ENCODE data around the gene SFTPB. TPM values are rescaled to one million over a fixed set of nuclear protein-coding genes. Genes with fewer than 3 reads are reported as not detected.
A peak's percentile ranks its signal among the peaks of the same experiment; 100 is the strongest.

The SFTPB gene
- total RNA-seq, 4 donors from 2014 or later = 24.8 to 323 (median 116) TPM

GRCh38 chr2:85678377-85678776 is 10.4 kb upstream of the SFTPB start:
- intact Hi-C loops (cut with DNase I) = no loop called here
- DNase-seq = no peak
- 67 to 89% methylated on average over 3 of the region's 3 CpGs for WGBS, 2 donors
- no peak for TF ChIP-seq POLR2A (IDR thresholded peaks at IDR 0.05)
- no peak for TF ChIP-seq CTCF (IDR thresholded peaks at IDR 0.05)
- no peaks in the 10 kb centered on the region for H3K27me3 ChIP-seq
- H3K9me3 ChIP-seq = no peaks in the 10 kb centered on the region
- H3K4me3 ChIP-seq (replicated peaks in 1 of 3) = no peak overlapping the region
- peaks cover 18 to 56% of the 10 kb centered on the region in 2 donors for H3K4me1 ChIP-seq
- peak overlapping the region; percentile 71 to 94 (median 93) for H3K27ac ChIP-seq
- H3K36me3 ChIP-seq = no peaks in the 10 kb centered on the region

- Histone ChIP-seq H3K4me1 (peaks cover 23 to 64% of the 10 kb centered on the region in 2 donors), H3K27ac (no peak overlapping the region)
- WGBS, 2 donors = 84 to 92% methylated on average over 6 of the region's 6 CpGs
Measured at GRCh38 chr2:85675866-85676548, 8.0 kb upstream of the SFTPB start.

GRCh38 chr2:85675427-85675826 is 7.4 kb upstream of the SFTPB start:
- Histone ChIP-seq H3K27ac (no peak overlapping the region), H3K36me3 (no peaks in the 10 kb centered on the region), H3K4me3 (replicated peaks in 1 of 3) (no peak overlapping the region), H3K4me1 (peaks cover 20 to 58% of the 10 kb centered on the region in 2 donors), H3K27me3 (no peaks in the 10 kb centered on the region), H3K9me3 (no peaks in the 10 kb centered on the region)
- intact Hi-C loops (cut with DNase I) = no loop called here
- 94% methylated on average over 6 of the region's 6 CpGs for WGBS, 2 donors
- DNase-seq = no peak
- TF ChIP-seq POLR2A (IDR thresholded peaks at IDR 0.05) = no peak
- TF ChIP-seq CTCF (IDR thresholded peaks at IDR 0.05) = no peak

More at GRCh38 chr2:85675866-85676548, 8.0 kb upstream of the SFTPB start:
- no peak for TF ChIP-seq POLR2A (IDR thresholded peaks at IDR 0.05)
- TF ChIP-seq CTCF (IDR thresholded peaks at IDR 0.05) = no peak
- Histone ChIP-seq H3K4me3 (replicated peaks in 1 of 3) (no peak overlapping the region), H3K27me3 (no peaks in the 10 kb centered on the region), H3K36me3 (no peaks in the 10 kb centered on the region), H3K9me3 (no peaks in the 10 kb centered on the region)
- no peak for DNase-seq
- intact Hi-C loops (cut with DNase I) = no loop called here

GRCh38 chr2:85674417-85674816 is 6.4 kb upstream of the SFTPB start:
- Histone ChIP-seq H3K9me3 (no peaks in the 10 kb centered on the region), H3K27me3 (no peaks in the 10 kb centered on the region), H3K36me3 (no peaks in the 10 kb centered on the region), H3K4me3 (replicated peaks in 1 of 3) (no peak overlapping the region), H3K4me1 (peaks cover 20 to 48% of the 10 kb centered on the region in 2 donors), H3K27ac (no peak overlapping the region)
- no peak for DNase-seq
- WGBS, 2 donors = 95 to 97% methylated on average over 2 of the region's 2 CpGs
- intact Hi-C loops (cut with DNase I) = no loop called here
- TF ChIP-seq CTCF (IDR thresholded peaks at IDR 0.05) (no peak), POLR2A (IDR thresholded peaks at IDR 0.05) (no peak)

GRCh38 chr2:85673716-85674375 is 5.8 kb upstream of the SFTPB start:
- H3K9me3 ChIP-seq = no peaks in the 10 kb centered on the region
- DNase-seq = no peak
- peaks cover 18 to 43% of the 10 kb centered on the region in 2 donors for H3K4me1 ChIP-seq
- no peak overlapping the region for H3K4me3 ChIP-seq (replicated peaks in 1 of 3)
- no peaks in the 10 kb centered on the region for H3K27me3 ChIP-seq
- H3K36me3 ChIP-seq = no peaks in the 10 kb centered on the region
- no peak overlapping the region for H3K27ac ChIP-seq
- intact Hi-C loops (cut with DNase I) = no loop called here
- WGBS, 2 donors = 78 to 79% methylated on average over 11 of the region's 11 CpGs
- TF ChIP-seq POLR2A (IDR thresholded peaks at IDR 0.05) (no peak), CTCF (IDR thresholded peaks at IDR 0.05) (no peak)
